WI38 (cell line): ENCODE results near the gene LONRF2.

ENCODE experiments used
- H3K4me3 ChIP-seq: 2 replicates; pipeline ENCODE4 v1.5.1; 2011; ENCODE audit warnings: low read depth, mild to moderate bottlenecking, control low read depth, low read length
- TF ChIP-seq, protein P1 (sequence below): IDR thresholded peaks from 2 replicates; pipeline ENCODE4 v1.5.1; 2012; ENCODE audit warnings: low read depth, mild to moderate bottlenecking, control low read depth, low read length

The LONRF2 gene

GRCh38 chr2:100262046-100262445 is 60.3 kb downstream of the LONRF2 start:
- TF ChIP-seq, protein P1, sequence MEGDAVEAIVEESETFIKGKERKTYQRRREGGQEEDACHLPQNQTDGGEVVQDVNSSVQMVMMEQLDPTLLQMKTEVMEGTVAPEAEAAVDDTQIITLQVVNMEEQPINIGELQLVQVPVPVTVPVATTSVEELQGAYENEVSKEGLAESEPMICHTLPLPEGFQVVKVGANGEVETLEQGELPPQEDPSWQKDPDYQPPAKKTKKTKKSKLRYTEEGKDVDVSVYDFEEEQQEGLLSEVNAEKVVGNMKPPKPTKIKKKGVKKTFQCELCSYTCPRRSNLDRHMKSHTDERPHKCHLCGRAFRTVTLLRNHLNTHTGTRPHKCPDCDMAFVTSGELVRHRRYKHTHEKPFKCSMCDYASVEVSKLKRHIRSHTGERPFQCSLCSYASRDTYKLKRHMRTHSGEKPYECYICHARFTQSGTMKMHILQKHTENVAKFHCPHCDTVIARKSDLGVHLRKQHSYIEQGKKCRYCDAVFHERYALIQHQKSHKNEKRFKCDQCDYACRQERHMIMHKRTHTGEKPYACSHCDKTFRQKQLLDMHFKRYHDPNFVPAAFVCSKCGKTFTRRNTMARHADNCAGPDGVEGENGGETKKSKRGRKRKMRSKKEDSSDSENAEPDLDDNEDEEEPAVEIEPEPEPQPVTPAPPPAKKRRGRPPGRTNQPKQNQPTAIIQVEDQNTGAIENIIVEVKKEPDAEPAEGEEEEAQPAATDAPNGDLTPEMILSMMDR = no peak
- no peak overlapping the region for H3K4me3 ChIP-seq

GRCh38 chr2:100260712-100261620 is 61.3 kb downstream of the LONRF2 start:
- TF ChIP-seq, protein P1 = peak; percentile 53
- no peak overlapping the region for H3K4me3 ChIP-seq

- H3K4me3 ChIP-seq = no peak overlapping the region
- TF ChIP-seq, protein P1 = no peak
These were observed 63.2 kb downstream of the LONRF2 start for GRCh38 chr2:100259106-100259505.

DNA sequence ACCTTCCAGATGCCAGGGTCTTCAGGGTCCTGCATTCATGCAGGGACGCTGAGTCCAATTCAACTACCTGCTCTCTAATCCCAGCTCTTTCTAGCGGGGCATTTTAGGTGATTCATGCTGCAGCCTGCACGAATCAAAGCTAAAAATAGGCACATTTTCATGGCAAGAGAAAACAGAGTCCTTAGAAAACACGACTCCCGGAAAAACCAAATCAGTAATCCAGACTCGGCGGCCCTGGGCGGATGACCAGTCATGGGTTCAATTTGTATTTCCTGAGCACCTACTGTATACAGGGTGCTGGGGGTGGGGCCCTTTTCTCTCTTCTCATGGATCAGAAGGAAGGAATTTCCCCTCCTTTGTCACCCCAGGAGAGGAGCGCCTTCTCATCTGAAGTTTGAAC is 64.4 kb downstream of the LONRF2 start:
- TF ChIP-seq, protein P1 = no peak
- no peak overlapping the region for H3K4me3 ChIP-seq

DNA sequence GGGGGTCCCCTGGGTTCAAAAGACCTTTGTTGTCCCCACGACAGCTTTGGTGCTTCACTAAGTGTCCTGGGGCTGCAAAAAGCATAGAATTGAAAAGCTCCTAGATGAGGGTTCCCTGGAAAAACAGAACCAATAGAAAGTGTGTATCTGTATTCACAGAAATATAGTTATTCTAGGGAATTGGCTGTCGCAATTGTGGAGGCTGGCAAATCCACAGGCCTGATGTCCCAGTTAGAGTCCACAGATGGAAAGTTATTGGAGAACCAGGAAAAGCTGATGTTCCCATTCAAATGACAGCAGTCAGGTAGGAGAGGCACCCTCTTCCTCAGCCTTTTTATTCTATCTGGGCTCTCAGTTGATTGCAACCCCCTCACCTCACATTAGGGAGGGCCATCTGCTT is 65.5 kb downstream of the LONRF2 start:
- TF ChIP-seq, protein P1 = no peak

GRCh38 chr2:100256416-100256815 is 65.9 kb downstream of the LONRF2 start:
- TF ChIP-seq, protein P1 = no peak
- no peak overlapping the region for H3K4me3 ChIP-seq

More for the DNA sequence above, 65.5 kb downstream of the LONRF2 start:
- H3K4me3 ChIP-seq = no peak overlapping the region

- no peak overlapping the region for H3K4me3 ChIP-seq
- TF ChIP-seq, protein P1 = no peak
These were observed 67.6 kb downstream of the LONRF2 start for GRCh38 chr2:100254646-100255210.
